GM03348 (cell line): ENCODE measurements around the gene C12orf57.
"Not testable (repeated sequence)": the region's sequence is repeated elsewhere in the genome, so short reads cannot be mapped to it uniquely, and the experiment has no call there.

Experiments used
- DNase-seq: peaks from one replicate; pipeline ENCODE4 v3.0.0; 2012; ENCODE audit warnings: low spot score

Gene C12orf57, protein sequence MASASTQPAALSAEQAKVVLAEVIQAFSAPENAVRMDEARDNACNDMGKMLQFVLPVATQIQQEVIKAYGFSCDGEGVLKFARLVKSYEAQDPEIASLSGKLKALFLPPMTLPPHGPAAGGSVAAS

DNA sequence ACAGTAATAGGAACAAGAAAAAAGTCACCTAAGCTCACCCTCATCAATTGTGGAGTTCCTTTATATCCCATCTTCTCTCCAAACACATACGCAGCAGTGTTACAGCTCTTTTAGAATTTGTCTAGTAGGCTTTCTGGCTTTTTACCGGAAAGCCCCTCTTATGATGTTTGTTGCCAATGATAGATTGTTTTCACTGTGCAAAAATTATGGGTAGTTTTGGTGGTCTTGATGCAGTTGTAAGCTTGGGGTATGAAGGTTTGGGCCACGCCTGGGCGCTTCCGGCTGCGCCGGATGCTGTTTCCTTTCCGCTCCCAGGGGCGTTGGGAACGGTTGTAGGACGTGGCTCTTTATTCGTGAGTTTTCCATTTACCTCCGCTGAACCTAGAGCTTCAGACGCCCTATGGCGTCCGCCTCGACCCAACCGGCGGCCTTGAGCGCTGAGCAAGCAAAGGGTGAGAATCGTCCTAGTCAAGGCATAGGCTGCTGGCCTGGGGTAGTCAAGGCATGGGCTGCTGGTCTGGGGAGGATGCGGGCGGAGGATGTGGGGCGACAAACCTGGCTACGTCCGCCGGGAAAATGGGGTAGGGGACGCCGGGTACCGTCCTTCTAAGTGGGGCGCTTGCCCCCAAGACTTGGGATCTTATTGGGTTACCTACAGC lies at the start of gene C12orf57, which contains the start of gene RNU7-1:
C12orf57 (plus strand) TSS at position 301 of the 659 bp plus-strand sequence; CDS start at position 401, 100 bp downstream.
RNU7-1 (plus strand) TSS at position 95 of the 659 bp plus-strand sequence.
- peak; percentile 82 for DNase-seq

GRCh38 chr12:6894321-6894720 lies 49.5 kb upstream of the C12orf57 start:
- DNase-seq = no peak

DNA sequence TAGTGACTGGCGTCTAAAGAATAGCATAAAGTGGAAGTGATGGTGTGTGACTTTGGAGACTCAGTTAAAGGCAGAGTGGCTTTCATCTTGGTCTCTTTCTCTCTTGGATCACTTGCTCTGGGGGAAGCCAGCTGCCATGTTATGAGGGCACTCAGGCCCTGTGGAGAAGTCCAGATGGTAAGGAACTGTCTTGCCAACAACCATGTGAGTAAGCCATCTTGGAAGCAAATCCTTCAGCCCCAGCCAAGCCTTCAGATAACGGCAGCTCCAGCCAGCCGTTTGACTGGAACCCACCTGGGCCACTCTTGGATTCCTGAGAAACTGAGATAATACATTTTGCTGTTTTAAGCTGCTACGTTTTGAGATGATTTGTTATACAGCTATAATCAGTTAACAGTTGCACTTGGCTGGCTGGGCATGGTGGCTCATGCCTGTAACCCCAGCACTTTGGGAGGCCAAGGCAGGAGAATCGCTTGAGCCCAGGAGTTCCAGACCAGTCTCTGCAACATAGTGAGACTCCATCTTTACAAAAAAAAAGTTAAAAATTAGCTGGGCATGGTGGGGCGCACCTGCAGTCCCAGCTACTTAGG lies 46.9 kb upstream of the C12orf57 start:
- no peak for DNase-seq

DNA sequence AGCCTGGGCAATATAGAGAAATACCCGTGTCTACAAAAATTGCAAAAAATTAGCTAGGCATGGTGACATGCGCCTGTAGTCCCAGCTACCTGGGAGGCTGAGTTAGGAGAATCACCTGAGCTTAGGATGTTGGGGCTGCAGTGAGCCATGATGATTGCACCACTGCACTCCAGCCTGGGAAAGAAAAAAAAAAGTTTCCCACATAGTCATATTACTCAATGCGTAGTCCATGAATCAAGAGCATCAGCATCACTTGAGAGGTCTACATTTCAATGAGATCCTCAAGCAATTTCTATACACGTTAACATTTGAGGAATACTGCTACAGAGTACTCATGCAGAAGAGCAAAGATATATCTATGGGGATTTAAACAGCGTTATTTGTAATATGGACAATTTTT lies 44.4 kb upstream of the C12orf57 start:
- DNase-seq = no peak

DNA sequence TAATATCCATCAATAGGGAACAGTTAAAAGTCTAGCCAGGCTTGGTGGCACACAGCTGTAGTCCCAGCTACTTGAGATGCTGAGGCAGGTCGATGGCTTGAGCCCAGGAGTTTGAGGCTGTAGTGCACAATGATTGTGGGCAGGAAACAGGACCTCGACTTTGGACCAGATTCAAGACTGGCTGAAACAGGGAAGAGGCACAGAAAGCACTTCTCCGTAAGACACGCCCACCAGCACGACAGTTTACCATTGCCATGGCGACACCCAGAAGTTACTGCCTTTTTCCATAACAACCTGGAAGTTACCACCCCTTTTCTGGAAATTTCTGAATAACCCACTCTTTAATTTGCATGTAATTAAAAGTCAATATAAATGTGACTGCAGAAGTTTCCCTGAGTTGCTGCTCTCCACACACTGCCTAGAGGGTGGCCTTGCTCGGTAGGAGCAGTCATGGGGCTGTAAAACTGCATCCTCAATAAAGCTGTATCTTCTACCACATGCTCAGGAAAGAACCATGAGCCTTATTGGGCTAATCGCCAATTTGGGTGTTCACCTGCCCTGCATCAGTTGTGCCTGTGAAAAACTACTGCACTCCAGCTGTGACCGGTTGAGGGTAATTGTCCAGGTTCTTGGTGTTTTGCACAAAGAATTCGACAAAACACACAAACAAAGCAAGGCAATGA lies 43.8 kb upstream of the C12orf57 start:
- no peak for DNase-seq

DNA sequence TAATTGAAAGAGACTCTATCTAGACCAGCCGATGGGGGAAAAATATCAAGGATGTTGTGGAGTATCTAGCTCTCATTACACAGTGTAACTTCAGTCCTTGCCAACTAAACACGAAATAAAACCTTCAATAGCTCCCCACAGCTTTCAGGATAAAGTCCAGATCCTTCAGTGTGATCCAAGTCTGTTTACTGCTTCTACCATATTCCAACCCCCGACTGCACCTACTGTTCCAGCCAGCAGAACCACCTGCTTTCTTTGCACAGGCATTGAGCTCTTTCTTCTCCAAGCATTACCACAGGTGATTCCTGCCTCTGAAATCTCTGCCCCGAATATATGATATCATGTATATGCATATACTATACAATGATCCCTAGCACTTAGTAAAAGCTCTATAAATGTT lies 41.4 kb upstream of the C12orf57 start:
- no peak for DNase-seq

GRCh38 chr12:6903722-6904121 lies 40.1 kb upstream of the C12orf57 start:
- DNase-seq = no peak

GRCh38 chr12:6904280-6905276 lies 39.2 kb upstream of the C12orf57 start, which contains the start of gene LRRC23:
Gene LRRC23 (plus strand): TSS chr12:6904822. CDS start chr12:6905634, 812 bp downstream.
- DNase-seq = peak; percentile 89

- DNase-seq = no peak
These were observed 38.3 kb upstream of the C12orf57 start for GRCh38 chr12:6905414-6906040.

DNA sequence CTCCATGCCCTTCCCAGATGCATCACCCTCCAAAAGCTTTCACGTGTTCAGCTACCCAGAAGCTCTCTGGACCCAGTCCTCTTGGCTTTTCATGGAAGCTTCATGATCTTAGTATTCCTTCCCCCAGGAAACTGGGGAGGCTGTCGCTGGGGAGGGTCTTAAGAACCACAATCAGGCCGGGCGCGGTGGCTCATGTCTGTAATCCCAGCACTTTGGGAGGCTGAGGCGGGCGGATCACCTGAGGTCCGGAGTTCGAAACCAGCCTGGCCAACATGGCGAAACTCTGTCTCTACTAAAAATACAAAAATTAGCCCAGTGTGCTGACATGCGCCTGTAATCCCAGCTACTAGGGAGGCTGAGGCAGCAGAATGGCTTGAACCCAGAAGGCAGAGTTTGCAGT lies 35.7 kb upstream of the C12orf57 start:
- not testable (repeated sequence) for DNase-seq

- no peak for DNase-seq
These were observed 34.2 kb upstream of the C12orf57 start for GRCh38 chr12:6909421-6910145.

DNA sequence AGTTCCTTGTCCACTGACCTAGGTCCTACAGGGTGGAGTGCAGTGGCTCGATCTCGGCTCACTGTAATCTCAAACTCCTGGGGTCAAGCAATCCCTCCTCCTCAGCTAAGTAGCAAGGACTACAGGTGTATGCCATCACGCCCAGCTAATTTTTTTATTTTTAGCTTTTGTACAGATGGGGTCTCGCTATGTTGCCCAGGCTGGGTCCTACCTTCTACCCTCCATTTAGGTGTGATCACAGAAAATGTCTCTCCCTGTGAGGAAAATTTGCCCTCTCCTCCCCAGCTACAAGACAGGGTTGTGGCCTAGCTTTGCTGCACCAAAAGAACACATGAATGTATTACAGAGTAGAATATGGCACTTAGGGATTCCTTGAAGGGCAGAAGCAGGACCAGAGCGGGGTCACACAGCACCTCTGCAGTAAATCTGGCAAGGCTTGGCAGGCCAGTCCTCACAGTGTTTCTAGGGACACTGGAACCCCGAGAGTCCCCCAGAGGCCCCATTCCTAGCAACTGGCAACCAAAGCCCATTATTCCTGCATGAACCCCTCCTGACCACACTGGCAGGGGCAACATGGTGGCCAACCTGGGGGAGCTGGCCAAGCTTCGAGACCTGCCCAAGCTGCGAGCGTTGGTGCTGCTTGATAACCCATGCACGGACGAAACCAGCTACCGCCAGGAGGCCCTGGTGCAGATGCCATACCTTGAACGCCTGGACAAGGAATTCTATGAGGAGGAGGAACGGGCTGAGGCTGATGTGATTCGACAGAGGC lies 31.5 kb upstream of the C12orf57 start:
- DNase-seq = no peak

DNA sequence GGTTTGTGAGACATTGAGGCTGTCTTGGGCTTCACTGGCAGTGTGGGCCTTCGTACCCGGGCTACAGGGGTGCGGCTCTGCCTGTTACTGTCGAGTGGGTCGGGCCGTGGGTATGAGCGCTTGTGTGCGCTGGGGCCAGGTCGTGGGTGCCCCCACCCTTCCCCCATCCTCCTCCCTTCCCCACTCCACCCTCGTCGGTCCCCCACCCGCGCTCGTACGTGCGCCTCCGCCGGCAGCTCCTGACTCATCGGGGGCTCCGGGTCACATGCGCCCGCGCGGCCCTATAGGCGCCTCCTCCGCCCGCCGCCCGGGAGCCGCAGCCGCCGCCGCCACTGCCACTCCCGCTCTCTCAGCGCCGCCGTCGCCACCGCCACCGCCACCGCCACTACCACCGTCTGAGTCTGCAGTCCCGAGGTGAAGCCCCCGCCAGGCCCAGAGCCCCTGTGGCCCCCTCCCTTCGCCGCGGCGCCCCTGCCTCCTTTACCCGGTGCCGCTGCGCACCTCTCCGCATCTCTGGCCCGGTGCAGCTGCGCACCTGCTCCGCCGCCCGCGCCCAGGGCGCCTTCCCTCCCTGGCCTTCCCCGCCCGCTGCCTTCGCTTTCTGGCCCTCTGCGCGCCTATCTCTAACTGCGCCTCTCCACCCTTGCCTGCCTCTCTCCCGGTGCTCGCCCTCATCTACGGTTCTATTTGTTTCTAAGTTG lies 29.4 kb upstream of the C12orf57 start, which contains the start of gene ENO2:
ENO2 (plus strand) TSS at position 335 of the 701 bp plus-strand sequence. CDS start 1,253 bp downstream, outside the sequence.
- peak; percentile 83 for DNase-seq

DNA sequence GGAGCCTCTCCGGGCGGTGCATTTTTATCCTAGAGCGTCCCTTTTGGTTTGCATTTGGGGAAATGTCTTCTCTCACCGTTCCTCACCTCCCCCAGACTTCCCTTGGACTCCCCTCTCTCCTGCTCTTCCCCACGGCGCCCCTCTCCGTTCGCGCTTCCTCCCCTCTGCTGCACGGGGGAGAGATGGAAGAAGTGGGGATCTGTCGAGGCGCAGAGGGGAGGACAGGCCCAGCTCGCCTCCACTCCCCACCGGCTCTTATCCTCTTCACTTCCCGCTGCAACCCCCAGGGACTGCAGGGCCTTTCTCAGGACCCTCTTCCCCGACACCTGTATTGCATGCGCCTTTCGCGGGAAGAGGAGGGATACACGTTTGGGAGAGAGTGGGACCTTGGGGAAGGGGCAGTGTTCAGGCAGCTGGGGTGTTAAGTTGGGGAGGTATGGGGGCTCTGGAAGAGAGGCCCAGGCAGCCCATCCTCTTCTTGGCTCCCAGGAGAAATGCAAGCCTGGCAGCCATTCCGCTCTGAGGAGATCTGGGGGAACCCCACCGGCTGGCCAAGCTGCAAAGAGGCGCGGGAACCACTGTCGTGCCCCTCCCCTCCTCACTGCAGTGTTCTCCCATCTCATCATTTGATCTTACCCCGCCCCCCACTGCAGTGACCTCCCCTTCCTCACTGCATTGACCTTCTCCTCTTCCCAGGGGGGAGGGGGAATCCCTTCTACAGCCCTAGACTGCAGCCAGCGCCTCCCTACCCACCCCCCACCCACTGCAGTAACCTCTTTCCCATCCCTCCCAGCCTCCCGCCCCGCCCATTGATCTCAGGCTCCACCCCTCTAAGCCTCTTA lies 28.7 kb upstream of the C12orf57 start:
- no peak for DNase-seq

GRCh38 chr12:6915789-6916285 lies 28.0 kb upstream of the C12orf57 start:
- DNase-seq = no peak

DNA sequence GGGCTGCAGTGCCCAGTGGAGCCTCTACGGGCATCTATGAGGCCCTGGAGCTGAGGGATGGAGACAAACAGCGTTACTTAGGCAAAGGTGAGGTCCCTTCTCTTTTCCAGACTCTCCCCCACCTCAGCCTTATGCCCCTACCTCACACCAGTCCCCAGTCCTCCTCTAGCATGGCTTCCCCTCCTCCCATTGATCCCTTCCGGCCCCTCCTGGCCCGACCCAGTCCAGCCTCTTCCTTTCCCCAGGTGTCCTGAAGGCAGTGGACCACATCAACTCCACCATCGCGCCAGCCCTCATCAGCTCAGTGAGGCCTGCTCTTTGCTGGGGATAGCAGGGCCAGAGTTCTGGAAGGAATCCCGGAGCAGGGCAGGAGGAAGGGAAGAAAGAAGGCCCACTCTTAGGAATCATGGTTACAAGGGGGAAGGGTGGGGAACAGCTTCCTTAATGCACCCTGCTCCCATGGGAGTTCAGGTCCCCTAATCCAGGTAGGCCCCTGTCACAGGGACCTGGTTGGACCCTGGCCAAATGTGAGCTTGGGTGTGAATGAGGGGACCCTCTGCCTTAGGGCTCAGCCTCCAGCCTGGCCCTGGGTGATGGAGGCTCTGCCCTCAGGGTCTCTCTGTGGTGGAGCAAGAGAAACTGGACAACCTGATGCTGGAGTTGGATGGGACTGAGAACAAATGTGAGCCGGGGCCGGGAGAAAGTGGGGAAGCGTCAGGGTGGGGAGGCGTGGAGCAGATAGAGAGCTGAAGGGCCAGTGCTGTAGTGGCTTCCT lies 27.2 kb upstream of the C12orf57 start:
- DNase-seq = no peak
